ENCODE data around the gene ARSH.
A peak's percentile ranks its signal among the peaks of the same experiment; 100 is the strongest.
"Not testable (repeated sequence)": the region's sequence is repeated elsewhere in the genome, so short reads cannot be mapped to it uniquely, and the experiment has no call there.

The ARSH gene

GRCh38 chrX:3044671-3045070, 38.3 kb downstream of the ARSH start:
- no peak for DNase-seq

GRCh38 chrX:3046253-3047240, 40.2 kb downstream of the ARSH start:
- no peak for DNase-seq

GRCh38 chrX:3050523-3051175, 44.3 kb downstream of the ARSH start:
- DNase-seq, result not testable (repeated sequence)

- no peak for DNase-seq
Observed at GRCh38 chrX:3052860-3053259, 46.5 kb downstream of the ARSH start.

- DNase-seq, result peak; percentile 85 to 93
Observed at GRCh38 chrX:3066555-3066954, 60.2 kb downstream of the ARSH start.

- no peak for DNase-seq
Observed at GRCh38 chrX:3075959-3076358, 69.6 kb downstream of the ARSH start.

GRCh38 chrX:3076416-3076991, 70.2 kb downstream of the ARSH start:
- no peak for DNase-seq
